Fibroblast of lung (primary cell): ENCODE measurements around the gene BBIP1.

Experiments used
- CTCF ChIP-seq, 2 donors: IDR thresholded peaks in 1 of 2; conservative IDR thresholded peaks in 1 of 2; 1 replicate in 1 of 2; 2 replicates in 1 of 2; pipeline ENCODE4 v1.5.1; 2011 to 2012; ENCODE audit warnings: low read length in 2 of 2, control low read depth in 1 of 2, inconsistent platforms in 1 of 2, low read depth in 1 of 2, mild to moderate bottlenecking in 1 of 2
- EZH2 ChIP-seq: IDR thresholded peaks from 2 replicates; pipeline ENCODE4 v1.5.1; 2012; ENCODE audit warnings: low read length, control low read depth, mild to moderate bottlenecking; ENCODE audit errors: missing control alignments

GRCh38 chr10:110946496-110946895 lies 27.5 kb upstream of the BBIP1 start:
- TF ChIP-seq EZH2: no peak
- TF ChIP-seq CTCF (conservative IDR thresholded peaks at IDR 0.05 in 1 of 2, IDR thresholded peaks at IDR 0.05 in 1 of 2; ENCODE audit: low read depth in 1 of 2, low read length in 2 of 2): no peak
